H9 (cell line): ENCODE data around the gene GALNT10. TPM values are rescaled to one million over a fixed set of nuclear protein-coding genes. Genes with fewer than 3 reads are reported as not detected.

Source experiments
- DNase-seq: peaks from one replicate; pipeline ENCODE4 v3.0.0-alpha.2; 2017
- H2AFZ ChIP-seq: one replicate; pipeline ENCODE4 v1.6.1; 2013; ENCODE audit warnings: mild to moderate bottlenecking, low read length, control low read depth, moderate library complexity
- H2AK5ac ChIP-seq: 2 replicates; pipeline ENCODE4 v1.6.1; 2013; ENCODE audit warnings: low read length, control low read depth, mixed read lengths; ENCODE audit not compliant: insufficient read length
- H2BK120ac ChIP-seq: one replicate; pipeline ENCODE4 v1.6.1; 2013; ENCODE audit warnings: low read depth, mild to moderate bottlenecking, low read length, control low read depth, inconsistent platforms; ENCODE audit not compliant: poor library complexity, severe bottlenecking
- H2BK12ac ChIP-seq: 2 replicates; pipeline ENCODE4 v1.6.1; 2013; ENCODE audit warnings: low read length, control low read depth, mixed read lengths, low read depth; ENCODE audit not compliant: insufficient read length
- H2BK15ac ChIP-seq: 2 replicates; pipeline ENCODE4 v1.6.1; 2013; ENCODE audit warnings: low read depth, low read length, control low read depth
- H2BK20ac ChIP-seq: one replicate; pipeline ENCODE4 v1.6.1; 2013; ENCODE audit warnings: low read depth, mild to moderate bottlenecking, low read length, control low read depth, inconsistent platforms; ENCODE audit not compliant: poor library complexity, severe bottlenecking
- H2BK5ac ChIP-seq: 2 replicates; pipeline ENCODE4 v1.6.1; 2013; ENCODE audit warnings: low read length, control low read depth, mixed read lengths; ENCODE audit not compliant: insufficient read length
- H3K14ac ChIP-seq: 2 replicates; pipeline ENCODE4 v1.6.1; 2013; ENCODE audit warnings: low read length, control low read depth; ENCODE audit not compliant: insufficient read depth
- H3K18ac ChIP-seq: 2 replicates; pipeline ENCODE4 v1.6.1; 2013; ENCODE audit warnings: low read depth, mild to moderate bottlenecking, mixed read lengths, low read length, control low read depth; ENCODE audit not compliant: insufficient read length
- H3K23ac ChIP-seq: 2 replicates; pipeline ENCODE4 v1.6.1; 2013; ENCODE audit warnings: low read length, control low read depth, mixed read lengths, low read depth; ENCODE audit not compliant: insufficient read length
- H3K23me2 ChIP-seq: 2 replicates; pipeline ENCODE4 v1.6.1; 2013; ENCODE audit warnings: low read depth, mild to moderate bottlenecking, mixed read lengths, low read length, control low read depth; ENCODE audit not compliant: insufficient read length, poor library complexity, severe bottlenecking
- H3K27ac ChIP-seq: 2 replicates; pipeline ENCODE4 v1.5.1; 2013; ENCODE audit warnings: low read length, control low read depth, mixed read lengths, low read depth; ENCODE audit not compliant: insufficient read length
- H3K27me3 ChIP-seq: 2 replicates; pipeline ENCODE4 v1.6.1; 2013; ENCODE audit warnings: low read length, control low read depth, inconsistent platforms; ENCODE audit not compliant: insufficient read depth
- H3K4ac ChIP-seq: 2 replicates; pipeline ENCODE4 v1.6.1; 2013; ENCODE audit warnings: low read depth, mild to moderate bottlenecking, control low read depth, inconsistent platforms, low read length, moderate library complexity
- H3K4me1 ChIP-seq: 2 replicates; pipeline ENCODE4 v1.6.1; 2013; ENCODE audit warnings: low read length, control low read depth, inconsistent platforms; ENCODE audit not compliant: insufficient read depth
- H3K4me2 ChIP-seq: 2 replicates; pipeline ENCODE4 v1.6.1; 2013; ENCODE audit warnings: low read length, control low read depth, mixed read lengths; ENCODE audit not compliant: insufficient read length, insufficient read depth
- H3K56ac ChIP-seq: 2 replicates; pipeline ENCODE4 v1.6.1; 2013; ENCODE audit warnings: low read depth, mild to moderate bottlenecking, mixed read lengths, low read length, control low read depth; ENCODE audit not compliant: insufficient read length
- H3K79me1 ChIP-seq: 2 replicates; pipeline ENCODE4 v1.6.1; 2013; ENCODE audit warnings: low read depth, mild to moderate bottlenecking, moderate library complexity, low read length, control low read depth, inconsistent platforms; ENCODE audit not compliant: insufficient read depth, poor library complexity, severe bottlenecking
- H3K79me2 ChIP-seq: 2 replicates; pipeline ENCODE4 v1.6.1; 2013; ENCODE audit warnings: low read length, control low read depth, inconsistent platforms; ENCODE audit not compliant: insufficient read depth
- H3K9ac ChIP-seq: 2 replicates; pipeline ENCODE4 v1.6.1; 2013; ENCODE audit warnings: low read length, control low read depth, mixed read lengths; ENCODE audit not compliant: insufficient read length; ENCODE audit errors: extremely low read depth
- H3K9me3 ChIP-seq: one replicate; pipeline ENCODE4 v1.6.1; 2013; ENCODE audit warnings: low read depth, low read length, inconsistent platforms; ENCODE audit not compliant: control insufficient read depth
- H3T11ph ChIP-seq: one replicate; pipeline ENCODE4 v1.6.1; 2013; ENCODE audit warnings: mild to moderate bottlenecking, low read length, control low read depth, inconsistent platforms
- H4K20me1 ChIP-seq: one replicate; pipeline ENCODE4 v1.6.1; 2013; ENCODE audit not compliant: control insufficient read depth, insufficient read length, insufficient read depth
- H4K5ac ChIP-seq: 2 replicates; pipeline ENCODE4 v1.6.1; 2013; ENCODE audit warnings: low read depth, mild to moderate bottlenecking, mixed read lengths, low read length, control low read depth; ENCODE audit not compliant: insufficient read length
- H4K8ac ChIP-seq: replicated peaks from 2 replicates; pipeline ENCODE4 v1.6.1; 2013; ENCODE audit warnings: low read length, control low read depth, mixed read lengths, low read depth; ENCODE audit not compliant: insufficient read length
- H4K91ac ChIP-seq: 2 replicates; pipeline ENCODE4 v1.6.1; 2013; ENCODE audit warnings: low read depth, mild to moderate bottlenecking, moderate library complexity, mixed read lengths, low read length, control low read depth; ENCODE audit not compliant: insufficient read length
- H3K27ac Mint-ChIP-seq, 3 experiments: 2 replicates in 2 of 3; 3 replicates in 1 of 3; pipeline ENCODE4 v1.8.0; 2020 to 2021; ENCODE audit warnings: mixed read lengths in 3 of 3, mild to moderate bottlenecking in 1 of 3, moderate library complexity in 1 of 3
- H3K27me3 Mint-ChIP-seq: 2 replicates; pipeline ENCODE4 v1.8.0; 2021; ENCODE audit warnings: low read depth, mild to moderate bottlenecking, moderate library complexity, mixed read lengths
- H3K36me3 Mint-ChIP-seq, 3 experiments: 2 replicates in 2 of 3; 3 replicates in 1 of 3; pipeline ENCODE4 v1.8.0; 2020 to 2021; ENCODE audit warnings: low read depth in 3 of 3, mixed read lengths in 3 of 3; ENCODE audit not compliant: insufficient read depth in 1 of 3
- H3K4me1 Mint-ChIP-seq, 2 experiments: 2 replicates each; pipeline ENCODE4 v1.8.0; 2020; ENCODE audit warnings: mixed read lengths in 2 of 2
- H3K4me3 Mint-ChIP-seq, 2 experiments: 2 replicates in 1 of 2; 3 replicates in 1 of 2; pipeline ENCODE4 v1.8.0; 2020 to 2021; ENCODE audit warnings: mild to moderate bottlenecking in 2 of 2, mixed read lengths in 2 of 2, moderate library complexity in 1 of 2
- H3K9me3 Mint-ChIP-seq, 2 experiments: 2 replicates in 1 of 2; 3 replicates in 1 of 2; pipeline ENCODE4 v1.8.0; 2020; ENCODE audit warnings: mild to moderate bottlenecking in 2 of 2, mixed read lengths in 2 of 2, moderate library complexity in 1 of 2
- WGBS: extraction: QIAGEN DNeasy Blood & Tissue Kit; methylation state at CpG from one replicate; pipeline ENCODE4 v1.1.7; 2013; ENCODE audit warnings: missing lambda C conversion rate, low lambda C conversion rate, mixed read lengths; ENCODE audit not compliant: insufficient read length; ENCODE audit errors: extremely low coverage; 5-methylcytosine and 5-hydroxymethylcytosine counted together
- total RNA-seq: library from RNA; stranded (reverse); gene quantifications from 2 replicates; pipeline ENCODE4 v1.2.1, GENCODE V29; 2021
- TF ChIP-seq, protein P1 (sequence below): fragments of 200-600 bp; sonication (generic); conservative IDR thresholded peaks from 3 replicates; pipeline ENCODE4 v1.8.0; 2021; ENCODE audit warnings: antibody characterized with exemption, mild to moderate bottlenecking

The GALNT10 gene
- total RNA-seq, 1 experiment from 2014 or later = 15.4 TPM

DNA sequence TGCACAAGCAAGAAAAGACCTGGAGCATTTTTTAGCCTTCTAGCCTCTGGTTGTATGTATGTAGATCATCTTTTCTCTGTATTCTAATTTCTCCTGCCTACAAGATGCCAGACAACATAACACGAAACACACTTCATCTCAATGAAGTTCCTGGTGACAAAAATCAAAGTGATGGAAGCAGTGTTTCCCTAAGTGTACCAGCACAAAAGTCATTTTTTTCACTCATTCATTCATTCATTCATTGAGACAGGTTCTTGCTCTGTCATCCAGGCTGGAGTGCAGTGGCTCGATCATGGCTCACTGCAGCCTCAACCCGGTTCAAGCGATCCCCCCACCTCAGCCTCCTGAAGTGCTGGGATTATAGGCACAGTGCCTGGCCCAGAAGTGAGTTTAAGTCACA lies 183.7 kb downstream of the GALNT10 start:
- no peak overlapping the region for H2BK15ac ChIP-seq
- Mint-ChIP-seq H3K27me3 (no peaks in the 10 kb centered on the region), H3K4me1 (peaks cover 14 to 26% of the 10 kb centered on the region in 2 experiments), H3K9me3 (no peaks in the 10 kb centered on the region), H3K36me3 (no peaks in the 10 kb centered on the region), H3K27ac (no peak overlapping the region), H3K4me3 (no peak overlapping the region)
- no peaks in the 10 kb centered on the region for H3K23me2 ChIP-seq
- no peak overlapping the region for H3K23ac ChIP-seq
- no peak overlapping the region for H2BK12ac ChIP-seq
- no peak overlapping the region for H4K91ac ChIP-seq
- no peak overlapping the region for H3K56ac ChIP-seq
- no peaks in the 10 kb centered on the region for H3K79me1 ChIP-seq
- H2AK5ac ChIP-seq = no peak overlapping the region
- no peak for DNase-seq
- H3T11ph ChIP-seq = no peak overlapping the region
- H3K14ac ChIP-seq = no peak overlapping the region
- H3K27me3 ChIP-seq = no peaks in the 10 kb centered on the region
- no CpG with 5 or more reads among the region's 4 CpGs for WGBS
- H3K4me2 ChIP-seq = no peak overlapping the region
- TF ChIP-seq, protein P1, sequence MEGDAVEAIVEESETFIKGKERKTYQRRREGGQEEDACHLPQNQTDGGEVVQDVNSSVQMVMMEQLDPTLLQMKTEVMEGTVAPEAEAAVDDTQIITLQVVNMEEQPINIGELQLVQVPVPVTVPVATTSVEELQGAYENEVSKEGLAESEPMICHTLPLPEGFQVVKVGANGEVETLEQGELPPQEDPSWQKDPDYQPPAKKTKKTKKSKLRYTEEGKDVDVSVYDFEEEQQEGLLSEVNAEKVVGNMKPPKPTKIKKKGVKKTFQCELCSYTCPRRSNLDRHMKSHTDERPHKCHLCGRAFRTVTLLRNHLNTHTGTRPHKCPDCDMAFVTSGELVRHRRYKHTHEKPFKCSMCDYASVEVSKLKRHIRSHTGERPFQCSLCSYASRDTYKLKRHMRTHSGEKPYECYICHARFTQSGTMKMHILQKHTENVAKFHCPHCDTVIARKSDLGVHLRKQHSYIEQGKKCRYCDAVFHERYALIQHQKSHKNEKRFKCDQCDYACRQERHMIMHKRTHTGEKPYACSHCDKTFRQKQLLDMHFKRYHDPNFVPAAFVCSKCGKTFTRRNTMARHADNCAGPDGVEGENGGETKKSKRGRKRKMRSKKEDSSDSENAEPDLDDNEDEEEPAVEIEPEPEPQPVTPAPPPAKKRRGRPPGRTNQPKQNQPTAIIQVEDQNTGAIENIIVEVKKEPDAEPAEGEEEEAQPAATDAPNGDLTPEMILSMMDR = no peak
- H3K9ac ChIP-seq = no peak overlapping the region
- no peak overlapping the region for H3K27ac ChIP-seq
- no peak overlapping the region for H2BK5ac ChIP-seq
- no peak overlapping the region for H3K18ac ChIP-seq
- H2BK120ac ChIP-seq = no peak overlapping the region
- H3K9me3 ChIP-seq = no peaks in the 10 kb centered on the region
- H4K8ac ChIP-seq = no peak overlapping the region
- H3K4me1 ChIP-seq = peaks cover 8% of the 10 kb centered on the region; the same call in 1 of the 2 replicates
- H3K79me2 ChIP-seq = no peaks in the 10 kb centered on the region
- no peaks in the 10 kb centered on the region for H4K20me1 ChIP-seq
- H4K5ac ChIP-seq = no peak overlapping the region
- H3K4ac ChIP-seq = no peak overlapping the region
- H2AFZ ChIP-seq = no peak overlapping the region
- no peak overlapping the region for H2BK20ac ChIP-seq
